HFFc6 (cell line): Measurements from ENCODE around the gene TRAFD1. TPM values are rescaled to one million over a fixed set of nuclear protein-coding genes. Genes with fewer than 3 reads are reported as not detected.
"Not testable (repeated sequence)": the region's sequence is repeated elsewhere in the genome, so short reads cannot be mapped to it uniquely, and the experiment has no call there.

Source experiments
- DNase-seq: peaks from one replicate; pipeline ENCODE4 v3.0.0-alpha.2; 2018
- H3K27ac Mint-ChIP-seq: 2 replicates; pipeline ENCODE4 v1.8.0; 2020; ENCODE audit warnings: mild to moderate bottlenecking, mixed read lengths
- H3K27me3 Mint-ChIP-seq: 2 replicates; pipeline ENCODE4 v1.8.0; 2021; ENCODE audit warnings: mild to moderate bottlenecking, moderate library complexity, mixed read lengths; ENCODE audit not compliant: insufficient read depth
- H3K36me3 Mint-ChIP-seq: 2 replicates; pipeline ENCODE4 v1.8.0; 2021; ENCODE audit warnings: low read depth, mixed read lengths
- H3K4me1 Mint-ChIP-seq: 2 replicates; pipeline ENCODE4 v1.8.0; 2020; ENCODE audit warnings: low read depth, mixed read lengths
- H3K4me3 Mint-ChIP-seq: 2 replicates; pipeline ENCODE4 v1.8.0; 2020; ENCODE audit warnings: mild to moderate bottlenecking, moderate library complexity, mixed read lengths
- H3K9me3 Mint-ChIP-seq: 2 replicates; pipeline ENCODE4 v1.8.0; 2020; ENCODE audit warnings: mild to moderate bottlenecking, mixed read lengths
- CTCF ChIP-seq: fragments of 200-600 bp; sonication (generic); IDR thresholded peaks from 2 replicates; pipeline ENCODE4 v1.5.0; 2021; ENCODE audit warnings: antibody characterized with exemption, mild to moderate bottlenecking
- total RNA-seq, 6 experiments: library from RNA; stranded (reverse); fragmentation: NEBNext Ultra II Directional; extraction: Animal tissue kit (Norgen Biotek cat#: 25700); gene quantifications; 2 replicates in 1 of 6; 3 replicates in 5 of 6; pipeline ENCODE4 v1.2.3, GENCODE V29; 2021

TRAFD1 gene
- total RNA-seq, 6 experiments from 2014 or later, result 22.8 to 25.1 (median 24.0) TPM

DNA sequence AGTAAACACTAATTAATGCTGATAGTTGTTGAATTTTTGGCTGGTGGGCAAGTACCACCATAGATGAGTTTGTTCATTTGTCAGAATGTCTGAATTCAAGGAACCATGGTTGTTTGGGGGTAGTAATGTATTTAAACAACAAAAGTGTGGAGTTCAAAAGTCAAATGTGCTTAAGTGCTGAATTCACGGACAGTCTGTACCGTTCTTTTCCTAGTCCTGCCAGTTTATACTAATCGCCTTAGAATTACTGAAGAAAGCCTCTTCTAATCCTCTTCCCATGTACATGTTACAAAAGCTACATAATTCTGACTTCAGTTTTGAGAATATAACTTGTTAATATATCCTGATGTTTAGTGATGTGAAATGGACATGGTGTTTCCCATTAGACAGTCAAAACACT lies 19.5 kb upstream of the TRAFD1 start:
- Mint-ChIP-seq H3K27me3 (no peaks in the 10 kb centered on the region; the same call in 1 of the 2 replicates), H3K9me3 (no peaks in the 10 kb centered on the region), H3K4me3 (peak overlapping the region; percentile 93; the same call in 1 of the 2 replicates)

GRCh38 chr12:112107306-112108201 lies 17.8 kb upstream of the TRAFD1 start:
- no peak for TF ChIP-seq CTCF
- peaks cover 16% of the 10 kb centered on the region for H3K36me3 Mint-ChIP-seq

More for the DNA sequence above, 19.5 kb upstream of the TRAFD1 start:
- H3K4me1 Mint-ChIP-seq, result peaks cover 51% of the 10 kb centered on the region
- no peak overlapping the region; the same call in 1 of the 2 replicates for H3K27ac Mint-ChIP-seq
- no peak for TF ChIP-seq CTCF
- peaks cover 24% of the 10 kb centered on the region for H3K36me3 Mint-ChIP-seq
- DNase-seq, result no peak

GRCh38 chr12:112108202-112109079 lies 16.9 kb upstream of the TRAFD1 start, which contains the start of gene NAA25:
TSS of gene NAA25 (minus strand) at chr12:112108783. CDS start at chr12:112108773, 10 bp downstream.
- TF ChIP-seq CTCF, result no peak
- Mint-ChIP-seq H3K9me3 (no peaks in the 10 kb centered on the region), H3K27me3 (no peaks in the 10 kb centered on the region; the same call in 1 of the 2 replicates), H3K4me3 (peak within 1 kb of the TSS; percentile 93), H3K27ac (peak within 1 kb of the TSS; percentile 95), H3K4me1 (peaks cover 53% of the 10 kb centered on the region), H3K36me3 (peaks cover 16% of the 10 kb centered on the region)
- DNase-seq, result peak; percentile 75

More at GRCh38 chr12:112107306-112108201, 17.8 kb upstream of the TRAFD1 start:
- Mint-ChIP-seq H3K4me1 (peaks cover 53% of the 10 kb centered on the region), H3K27me3 (no peaks in the 10 kb centered on the region; the same call in 1 of the 2 replicates), H3K9me3 (no peaks in the 10 kb centered on the region), H3K27ac (peak overlapping the region; percentile 95), H3K4me3 (peak overlapping the region; percentile 93)
- no peak for DNase-seq

DNA sequence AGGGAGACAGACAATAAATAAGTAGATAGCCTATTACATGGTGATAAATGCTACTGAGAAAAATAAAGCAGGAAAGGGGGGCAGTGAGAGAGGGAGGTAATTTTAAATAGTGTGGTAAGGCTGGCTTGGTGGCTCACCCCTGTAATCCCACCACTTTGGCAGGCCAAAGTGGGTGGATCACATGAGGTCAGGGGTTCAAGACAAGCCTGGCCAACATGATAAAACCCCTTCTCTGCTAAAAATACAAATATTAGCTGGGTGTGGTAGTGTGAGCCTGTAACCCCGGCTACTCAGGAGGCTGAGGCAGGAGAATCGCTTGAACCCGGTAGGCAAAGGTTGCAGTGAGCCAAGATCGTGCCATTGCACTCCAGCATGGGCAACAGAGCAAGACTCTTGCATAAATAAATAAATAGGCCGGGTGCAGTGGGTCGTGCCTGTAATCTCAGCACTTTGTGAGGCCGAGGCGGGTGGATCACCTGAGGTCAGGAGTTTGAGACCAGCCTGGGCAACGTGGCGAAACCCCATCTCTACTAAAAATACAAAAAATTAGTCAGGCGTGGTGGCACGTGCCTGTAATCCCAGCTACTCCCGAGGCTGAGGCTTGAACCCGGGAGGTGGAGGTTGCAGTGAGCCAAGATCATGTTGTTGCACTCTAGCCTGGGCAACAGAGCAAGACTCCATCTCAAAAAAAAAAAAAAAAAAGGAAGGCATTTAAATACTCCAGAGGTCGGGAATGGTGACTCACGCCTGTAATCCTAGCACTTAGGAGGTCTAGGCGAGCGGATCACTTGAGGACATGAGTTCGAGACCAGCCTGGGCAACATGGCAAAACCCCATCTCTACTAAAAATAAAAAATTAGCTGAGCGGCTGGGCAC lies 14.3 kb upstream of the TRAFD1 start:
- H3K36me3 Mint-ChIP-seq, result peaks cover 11% of the 10 kb centered on the region
- not testable (repeated sequence) for DNase-seq, H3K9me3 Mint-ChIP-seq, H3K4me3 Mint-ChIP-seq, H3K27me3 Mint-ChIP-seq, H3K27ac Mint-ChIP-seq
- H3K4me1 Mint-ChIP-seq, result peaks cover 34% of the 10 kb centered on the region

GRCh38 chr12:112111931-112112330 lies 13.4 kb upstream of the TRAFD1 start:
- no peak for DNase-seq
- Mint-ChIP-seq H3K4me1 (peaks cover 33% of the 10 kb centered on the region), H3K27ac (no peak overlapping the region), H3K4me3 (no peak overlapping the region), H3K9me3 (no peaks in the 10 kb centered on the region), H3K36me3 (peaks cover 9% of the 10 kb centered on the region), H3K27me3 (peaks cover 1% of the 10 kb centered on the region)
- TF ChIP-seq CTCF, result no peak
